Measurements from ENCODE around the gene CHCT1. TPM values are rescaled to one million over a fixed set of nuclear protein-coding genes. Genes with fewer than 3 reads are reported as not detected.

CHCT1 gene
- total RNA-seq, 1 experiment from 2014 or later: 0.88 TPM

DNA sequence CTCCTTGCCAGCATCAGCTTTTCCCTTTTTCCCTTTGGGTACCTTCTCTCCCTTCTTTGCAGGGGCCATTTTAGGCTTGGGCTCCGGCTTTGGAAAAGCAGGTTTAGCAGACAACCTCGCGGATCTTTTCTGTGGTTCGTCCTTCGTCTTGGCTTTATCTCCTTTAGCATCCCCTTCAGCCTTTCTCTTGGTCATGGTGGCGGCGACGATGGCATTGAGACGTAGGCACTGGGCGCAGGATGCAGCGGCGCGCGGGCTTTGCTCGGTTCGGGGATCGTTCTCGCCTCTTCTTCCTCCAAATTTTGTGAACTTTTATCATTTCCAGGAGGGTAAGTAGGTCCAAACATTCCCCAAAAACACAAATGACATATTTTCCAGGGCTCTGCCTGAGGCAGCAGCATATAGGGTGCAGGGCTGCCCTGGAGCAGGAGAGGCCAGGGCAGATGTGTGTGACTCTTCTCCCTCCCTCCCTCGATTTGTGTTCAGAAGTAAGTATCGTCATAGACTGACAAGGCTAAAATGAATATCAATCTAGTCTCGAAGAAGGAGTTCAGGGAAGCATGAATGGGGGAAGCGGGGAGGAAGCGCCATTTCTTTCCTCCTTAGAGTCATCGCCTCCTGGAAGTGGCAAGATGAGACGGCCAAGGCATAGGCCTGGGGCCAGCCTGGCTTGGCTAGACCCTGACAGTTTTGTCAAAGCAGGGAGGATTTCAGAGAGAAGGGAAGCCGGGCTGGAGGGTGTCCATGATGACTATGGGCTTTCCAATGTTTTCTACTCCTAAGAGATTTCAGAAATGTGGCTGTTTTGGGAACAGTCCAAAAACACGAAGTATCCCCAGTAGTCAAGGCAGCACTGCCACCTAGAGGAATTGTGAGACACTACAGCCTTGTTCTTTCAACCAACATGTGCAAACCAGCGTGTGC lies 13.2 kb downstream of the CHCT1 start:
- Histone ChIP-seq H3K4me1 (ENCODE audit: insufficient read depth, low read length, poor library complexity, severe bottlenecking) (peaks cover 5% of the 10 kb centered on the region), H3K9me3 (ENCODE audit: low read depth, low read length, poor library complexity, severe bottlenecking) (no peaks in the 10 kb centered on the region), H3K4me3 (ENCODE audit: low read depth, low read length, poor library complexity, severe bottlenecking) (no peak overlapping the region), H3K36me3 (ENCODE audit: insufficient read depth, low read length, poor library complexity, severe bottlenecking) (no peaks in the 10 kb centered on the region), H3K27me3 (replicated peaks; ENCODE audit: insufficient read depth, low read depth, low read length, poor library complexity) (no peaks in the 10 kb centered on the region), H3K27ac (ENCODE audit: low read depth, low read length, poor library complexity, severe bottlenecking) (no peak overlapping the region)
- CTCF ChIA-PET: no interaction called here
- POLR2A ChIA-PET (ENCODE audit: low non-redundant PET): no interaction called here
- BruUV-seq (replicated peaks): no TSS peak
- intact Hi-C loops (cut with micrococcal nuclease; ENCODE audit: unreplicated experiment): loop anchor here (2.0 to 10.0 kb wide), 5 partner anchors 203 to 401 kb away; partner anchors contain the start of gene CA4
- no peak for TF ChIP-seq EZH2 (IDR thresholded peaks at IDR 0.05; ENCODE audit: borderline replicate concordance, low read depth, low read length, poor library complexity, severe bottlenecking)
- TF ChIP-seq, protein P1, sequence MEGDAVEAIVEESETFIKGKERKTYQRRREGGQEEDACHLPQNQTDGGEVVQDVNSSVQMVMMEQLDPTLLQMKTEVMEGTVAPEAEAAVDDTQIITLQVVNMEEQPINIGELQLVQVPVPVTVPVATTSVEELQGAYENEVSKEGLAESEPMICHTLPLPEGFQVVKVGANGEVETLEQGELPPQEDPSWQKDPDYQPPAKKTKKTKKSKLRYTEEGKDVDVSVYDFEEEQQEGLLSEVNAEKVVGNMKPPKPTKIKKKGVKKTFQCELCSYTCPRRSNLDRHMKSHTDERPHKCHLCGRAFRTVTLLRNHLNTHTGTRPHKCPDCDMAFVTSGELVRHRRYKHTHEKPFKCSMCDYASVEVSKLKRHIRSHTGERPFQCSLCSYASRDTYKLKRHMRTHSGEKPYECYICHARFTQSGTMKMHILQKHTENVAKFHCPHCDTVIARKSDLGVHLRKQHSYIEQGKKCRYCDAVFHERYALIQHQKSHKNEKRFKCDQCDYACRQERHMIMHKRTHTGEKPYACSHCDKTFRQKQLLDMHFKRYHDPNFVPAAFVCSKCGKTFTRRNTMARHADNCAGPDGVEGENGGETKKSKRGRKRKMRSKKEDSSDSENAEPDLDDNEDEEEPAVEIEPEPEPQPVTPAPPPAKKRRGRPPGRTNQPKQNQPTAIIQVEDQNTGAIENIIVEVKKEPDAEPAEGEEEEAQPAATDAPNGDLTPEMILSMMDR (conservative IDR thresholded peaks at IDR 0.05; ENCODE audit: low read depth, low read length): peak; percentile 90
- DNase-seq (ENCODE audit: low spot score): peak; percentile 93

DNA sequence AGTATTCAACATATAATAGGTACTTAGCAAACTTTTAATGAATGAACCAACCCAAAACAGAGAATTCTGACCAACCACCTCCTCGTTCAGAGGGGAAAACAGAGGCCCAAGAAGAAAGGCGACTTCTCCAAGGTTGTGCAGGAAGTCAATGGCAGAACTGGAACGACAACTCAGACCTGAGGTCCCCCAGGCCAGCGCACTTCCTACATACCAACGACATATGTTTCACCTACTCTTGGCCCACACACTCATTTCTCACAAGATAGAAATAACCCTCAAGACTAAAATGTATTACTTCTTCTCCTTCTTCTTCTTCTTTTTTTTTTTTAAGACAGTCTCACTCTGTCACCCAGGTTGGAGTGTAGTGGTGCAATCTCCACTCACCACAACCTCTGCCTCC lies 14.4 kb downstream of the CHCT1 start:
- intact Hi-C loops (cut with micrococcal nuclease; ENCODE audit: unreplicated experiment): loop anchor here (2.0 to 10.0 kb wide), 5 partner anchors 202 to 402 kb away; partner anchors contain the start of gene CA4
- H3K4me3 ChIP-seq (ENCODE audit: low read depth, low read length, poor library complexity, severe bottlenecking): no peak overlapping the region
- TF ChIP-seq EZH2 (IDR thresholded peaks at IDR 0.05; ENCODE audit: borderline replicate concordance, low read depth, low read length, poor library complexity, severe bottlenecking): no peak
- TF ChIP-seq, protein P1 (conservative IDR thresholded peaks at IDR 0.05; ENCODE audit: low read depth, low read length): no peak
- no TSS peak for BruUV-seq (replicated peaks)
- ChIA-PET CTCF (no interaction called here), POLR2A (ENCODE audit: low non-redundant PET) (no interaction called here)
- H3K9me3 ChIP-seq (ENCODE audit: low read depth, low read length, poor library complexity, severe bottlenecking): no peaks in the 10 kb centered on the region
- DNase-seq (ENCODE audit: low spot score): no peak
- H3K4me1 ChIP-seq (ENCODE audit: insufficient read depth, low read length, poor library complexity, severe bottlenecking): peaks cover 9% of the 10 kb centered on the region
- H3K27me3 ChIP-seq (replicated peaks; ENCODE audit: insufficient read depth, low read depth, low read length, poor library complexity): no peaks in the 10 kb centered on the region
- no peaks in the 10 kb centered on the region for H3K36me3 ChIP-seq (ENCODE audit: insufficient read depth, low read length, poor library complexity, severe bottlenecking)
- no peak overlapping the region for H3K27ac ChIP-seq (ENCODE audit: low read depth, low read length, poor library complexity, severe bottlenecking)

DNA sequence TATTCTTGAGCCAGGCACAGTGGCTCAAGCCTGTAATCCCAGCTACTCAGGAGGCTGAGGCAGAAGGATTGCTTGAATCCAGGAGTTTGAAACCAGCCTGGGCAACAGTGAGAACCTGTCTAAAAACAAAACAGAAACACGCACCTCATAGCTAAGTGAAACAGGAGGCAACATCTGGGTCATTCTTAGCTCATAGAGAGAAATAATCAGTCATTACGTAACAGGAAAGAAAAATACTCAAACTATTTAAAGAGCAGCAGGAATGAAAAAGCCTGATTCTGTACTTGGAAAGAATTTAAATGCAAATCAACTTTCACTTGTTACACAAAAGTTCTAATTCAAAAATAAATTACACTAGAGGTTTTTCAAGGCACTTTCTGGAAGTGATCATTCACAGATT lies 17.2 kb downstream of the CHCT1 start:
- intact Hi-C loops (cut with micrococcal nuclease; ENCODE audit: unreplicated experiment): loop anchor here (5.0 to 10.0 kb wide), 4 partner anchors 207 to 405 kb away; partner anchors contain the start of gene CA4
- no peaks in the 10 kb centered on the region for H3K36me3 ChIP-seq (ENCODE audit: insufficient read depth, low read length, poor library complexity, severe bottlenecking)
- H3K4me1 ChIP-seq (ENCODE audit: insufficient read depth, low read length, poor library complexity, severe bottlenecking): peaks cover 21% of the 10 kb centered on the region
- no peak overlapping the region for H3K4me3 ChIP-seq (ENCODE audit: low read depth, low read length, poor library complexity, severe bottlenecking)
- CTCF ChIA-PET: no interaction called here
- H3K9me3 ChIP-seq (ENCODE audit: low read depth, low read length, poor library complexity, severe bottlenecking): no peaks in the 10 kb centered on the region
- TF ChIP-seq EZH2 (IDR thresholded peaks at IDR 0.05; ENCODE audit: borderline replicate concordance, low read depth, low read length, poor library complexity, severe bottlenecking): no peak
- TF ChIP-seq, protein P1 (conservative IDR thresholded peaks at IDR 0.05; ENCODE audit: low read depth, low read length): no peak
- no TSS peak for BruUV-seq (replicated peaks)
- no peak overlapping the region for H3K27ac ChIP-seq (ENCODE audit: low read depth, low read length, poor library complexity, severe bottlenecking)
- POLR2A ChIA-PET (ENCODE audit: low non-redundant PET): no interaction called here
- no peaks in the 10 kb centered on the region for H3K27me3 ChIP-seq (replicated peaks; ENCODE audit: insufficient read depth, low read depth, low read length, poor library complexity)
- peak; percentile 30 for DNase-seq (ENCODE audit: low spot score)

All from A673 (cell line).